Measurements from ENCODE around the gene COMMD1.
"Not testable (repeated sequence)": the region's sequence is repeated elsewhere in the genome, so short reads cannot be mapped to it uniquely, and the experiment has no call there.

COMMD1 gene

DNA sequence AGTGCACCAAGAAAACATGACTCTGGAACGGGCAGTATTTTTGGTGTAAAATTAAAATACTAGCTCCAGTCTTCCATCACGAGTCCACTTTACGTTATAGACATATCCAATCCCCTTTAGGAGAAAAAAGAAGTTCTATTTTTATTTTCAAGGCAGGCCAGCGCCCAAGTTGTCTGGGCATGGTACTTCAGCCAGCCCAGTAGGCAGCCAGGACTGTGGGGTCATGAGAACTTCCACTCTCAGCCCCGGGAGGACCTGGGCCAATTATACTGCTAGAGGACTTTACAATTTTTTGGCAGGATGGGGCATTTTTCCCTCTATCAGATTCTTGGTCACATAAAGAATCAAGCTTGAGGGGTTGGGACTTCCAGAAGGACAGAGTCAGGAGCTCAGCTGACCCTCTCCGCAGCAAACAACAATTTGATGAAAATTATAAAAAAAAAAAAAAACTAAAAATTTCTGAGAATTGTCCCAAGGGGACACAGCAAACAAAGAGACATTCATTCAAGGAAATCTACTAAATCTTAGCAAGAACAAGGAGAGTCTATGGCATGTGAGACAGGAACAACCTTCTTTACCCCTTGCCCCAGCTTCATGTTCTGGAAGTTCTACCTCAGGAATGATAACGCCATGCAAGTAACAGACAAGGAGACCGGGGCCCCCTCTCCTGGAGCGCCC lies 253.1 kb downstream of the COMMD1 start:
- Histone ChIP-seq H3K27me3 (ENCODE audit: control insufficient read depth, insufficient read depth, low read length) (no peaks in the 10 kb centered on the region), H3K9me3 (ENCODE audit: control insufficient read depth, low read length) (no peaks in the 10 kb centered on the region), H3K4me3 (ENCODE audit: low read length) (no peak overlapping the region), H3K9ac (ENCODE audit: low read length) (no peak overlapping the region), H3K36me3 (ENCODE audit: control insufficient read depth, insufficient read depth, low read length) (no peaks in the 10 kb centered on the region), H3K4me1 (ENCODE audit: control insufficient read depth, insufficient read depth, low read length) (no peaks in the 10 kb centered on the region)

DNA sequence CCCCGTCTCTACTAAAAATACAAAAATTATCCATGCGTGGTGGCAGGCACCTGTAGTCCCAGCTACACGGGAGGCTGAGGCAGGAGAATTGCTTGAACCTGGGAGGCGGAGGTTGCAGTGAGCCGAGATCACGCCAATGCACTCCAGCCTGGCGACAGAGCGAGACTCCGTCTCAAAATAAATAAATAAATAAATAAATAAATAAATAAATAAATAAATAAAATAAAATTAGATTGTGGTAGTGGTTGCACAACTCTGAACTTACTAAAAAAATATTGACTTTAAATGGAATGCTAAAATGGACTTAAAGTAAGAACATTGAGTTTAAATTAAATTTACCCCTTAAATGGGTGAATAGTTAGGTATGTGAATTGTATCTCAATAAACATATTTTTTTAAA lies 255.2 kb downstream of the COMMD1 start:
- H3K36me3 ChIP-seq (ENCODE audit: control insufficient read depth, insufficient read depth, low read length); H3K9me3 ChIP-seq (ENCODE audit: control insufficient read depth, low read length); H3K4me1 ChIP-seq (ENCODE audit: control insufficient read depth, insufficient read depth, low read length): not testable (repeated sequence)

DNA sequence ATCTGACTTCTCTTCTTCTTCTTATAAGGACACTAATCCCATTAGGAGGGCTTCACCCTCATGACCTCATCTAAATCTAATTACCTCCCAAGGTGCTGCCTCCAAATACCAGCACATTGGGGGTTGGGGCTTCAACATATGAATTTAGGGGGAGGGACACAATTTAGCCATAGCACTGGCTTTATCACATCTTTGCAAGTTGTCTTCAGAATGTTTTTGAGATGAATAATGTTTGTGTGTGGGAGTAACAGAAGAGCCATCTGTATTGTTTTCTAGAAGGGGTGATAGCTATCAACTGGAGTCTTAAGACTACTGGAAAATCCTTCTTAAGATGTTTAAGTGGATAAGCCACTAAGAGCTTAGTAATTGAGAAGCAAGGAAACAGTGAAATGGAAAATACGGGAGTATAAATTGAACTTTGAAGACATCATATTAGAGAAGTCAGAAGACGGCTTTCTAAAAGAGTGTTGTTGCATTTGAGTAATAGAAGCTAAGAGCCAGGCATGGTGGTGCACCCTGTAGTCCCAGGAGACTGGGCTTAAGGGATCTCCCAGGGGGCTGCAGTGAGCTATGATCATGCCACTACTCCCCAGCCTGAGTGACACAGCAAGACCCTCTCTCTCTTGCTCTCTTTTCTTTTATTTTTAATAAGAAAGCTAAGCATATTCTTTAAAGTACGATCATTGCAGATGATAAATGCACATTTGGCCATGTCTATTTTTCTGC lies 257.8 kb downstream of the COMMD1 start:
- H3K36me3 ChIP-seq (ENCODE audit: control insufficient read depth, insufficient read depth, low read length), result no peaks in the 10 kb centered on the region

More for the DNA sequence above, 255.2 kb downstream of the COMMD1 start:
- not testable (repeated sequence) for H3K27me3 ChIP-seq (ENCODE audit: control insufficient read depth, insufficient read depth, low read length); H3K9ac ChIP-seq (ENCODE audit: low read length); H3K4me3 ChIP-seq (ENCODE audit: low read length)

DNA sequence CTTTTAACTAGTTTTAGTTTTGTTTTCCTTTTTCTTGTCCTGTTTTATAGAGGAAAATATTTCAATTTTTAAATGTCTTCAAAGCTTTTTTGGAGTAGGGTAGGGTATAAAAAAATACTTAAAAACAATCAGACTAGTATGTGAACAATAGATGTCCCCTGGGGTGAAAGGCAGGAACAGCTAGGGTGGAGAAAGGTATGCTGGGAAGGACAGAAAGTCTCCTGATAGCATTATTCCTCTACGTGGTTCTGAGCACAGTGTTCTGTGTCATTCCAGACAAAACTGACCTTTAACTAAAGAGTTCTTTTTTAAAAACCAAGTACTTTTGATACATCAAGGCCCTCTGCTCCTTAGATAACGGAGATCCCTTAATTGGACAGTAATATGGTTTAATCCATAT lies 258.4 kb downstream of the COMMD1 start:
- H3K4me3 ChIP-seq (ENCODE audit: low read length), result no peak overlapping the region
- no peaks in the 10 kb centered on the region for H3K27me3 ChIP-seq (ENCODE audit: control insufficient read depth, insufficient read depth, low read length)
- no peaks in the 10 kb centered on the region for H3K36me3 ChIP-seq (ENCODE audit: control insufficient read depth, insufficient read depth, low read length)
- no peaks in the 10 kb centered on the region for H3K9me3 ChIP-seq (ENCODE audit: control insufficient read depth, low read length)
- no peaks in the 10 kb centered on the region for H3K4me1 ChIP-seq (ENCODE audit: control insufficient read depth, insufficient read depth, low read length)
- no peak overlapping the region for H3K9ac ChIP-seq (ENCODE audit: low read length)

More for the DNA sequence above, 257.8 kb downstream of the COMMD1 start:
- no peaks in the 10 kb centered on the region for H3K4me1 ChIP-seq (ENCODE audit: control insufficient read depth, insufficient read depth, low read length)
- H3K27me3 ChIP-seq (ENCODE audit: control insufficient read depth, insufficient read depth, low read length), result no peaks in the 10 kb centered on the region
- H3K9ac ChIP-seq (ENCODE audit: low read length), result no peak overlapping the region
- no peaks in the 10 kb centered on the region for H3K9me3 ChIP-seq (ENCODE audit: control insufficient read depth, low read length)
- H3K4me3 ChIP-seq (ENCODE audit: low read length), result no peak overlapping the region

DNA sequence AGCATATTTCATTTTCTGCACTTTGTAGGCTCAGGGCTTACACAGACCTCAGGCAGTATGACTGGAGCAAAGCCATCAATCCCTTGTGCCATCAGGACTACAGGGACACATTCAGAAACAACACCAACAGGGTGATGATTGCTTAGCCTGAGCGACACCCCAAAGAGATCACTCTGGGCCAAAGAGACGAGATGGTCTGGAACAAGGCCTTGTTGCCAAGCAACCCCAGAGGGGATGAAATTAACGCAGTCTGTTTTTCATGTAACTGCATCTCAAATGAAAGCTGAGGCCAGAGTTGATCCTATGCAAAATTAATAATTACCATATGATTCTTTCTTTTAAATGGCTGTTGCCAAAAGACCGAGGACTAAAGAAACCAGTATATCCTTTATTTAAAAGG lies 270.3 kb downstream of the COMMD1 start:
- H3K36me3 ChIP-seq (ENCODE audit: control insufficient read depth, insufficient read depth, low read length), result no peaks in the 10 kb centered on the region
- H3K9me3 ChIP-seq (ENCODE audit: control insufficient read depth, low read length), result no peaks in the 10 kb centered on the region
- H3K4me1 ChIP-seq (ENCODE audit: control insufficient read depth, insufficient read depth, low read length), result no peaks in the 10 kb centered on the region
- no peak overlapping the region for H3K4me3 ChIP-seq (ENCODE audit: low read length)
- no peak overlapping the region for H3K9ac ChIP-seq (ENCODE audit: low read length)
- no peaks in the 10 kb centered on the region for H3K27me3 ChIP-seq (ENCODE audit: control insufficient read depth, insufficient read depth, low read length)

DNA sequence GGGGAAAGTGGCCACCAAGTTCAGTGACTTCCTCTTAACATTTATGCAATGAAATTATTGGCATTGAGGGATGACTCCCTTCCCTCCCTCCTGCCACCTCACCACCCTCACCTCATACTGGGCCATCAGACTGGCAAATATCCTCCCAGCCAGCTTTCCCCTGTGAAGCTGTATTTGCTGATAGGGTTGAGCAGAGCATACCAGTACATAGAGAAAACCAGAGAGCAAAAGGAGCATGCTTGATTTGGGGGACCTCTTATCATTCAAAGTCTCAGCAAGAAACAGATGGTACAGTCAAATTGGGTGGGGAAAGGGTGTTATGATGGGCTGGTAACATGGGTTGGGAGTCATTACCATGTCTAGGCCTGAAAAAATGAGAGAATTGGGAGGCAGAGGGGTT lies 271.3 kb downstream of the COMMD1 start:
- Histone ChIP-seq H3K4me3 (ENCODE audit: low read length) (no peak overlapping the region), H3K9me3 (ENCODE audit: control insufficient read depth, low read length) (no peaks in the 10 kb centered on the region), H3K9ac (ENCODE audit: low read length) (no peak overlapping the region)

DNA sequence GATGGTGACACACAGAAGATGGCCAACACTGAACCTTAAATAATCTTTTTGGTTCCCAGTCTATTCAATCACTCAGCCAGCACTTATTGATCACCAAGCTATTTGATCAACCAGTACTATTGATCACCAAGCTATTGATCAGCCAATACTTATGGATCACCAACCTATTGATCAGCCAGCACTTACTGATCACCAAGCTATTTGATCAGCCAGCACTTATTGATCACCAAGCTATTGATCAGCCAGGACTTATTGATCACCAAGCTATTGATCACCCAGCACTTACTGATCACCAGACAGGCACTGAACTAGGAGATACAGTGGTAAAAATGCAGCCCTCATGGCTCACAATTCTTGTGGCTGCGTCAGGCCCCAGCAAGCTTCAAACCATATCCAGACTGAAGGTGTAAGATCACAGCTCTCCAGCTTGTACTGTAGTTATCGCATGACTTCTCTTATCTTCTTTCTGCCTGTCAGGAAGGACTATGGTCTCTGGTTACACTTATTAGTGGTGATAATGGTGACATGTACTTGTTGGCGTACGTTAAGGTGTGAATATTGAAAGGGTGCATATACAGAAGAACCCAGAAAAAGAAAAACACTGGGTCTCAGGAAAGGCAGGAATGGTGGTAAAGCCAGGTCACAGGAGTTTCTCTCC lies 272.0 kb downstream of the COMMD1 start:
- Histone ChIP-seq H3K9ac (ENCODE audit: low read length) (no peak overlapping the region), H3K27me3 (ENCODE audit: control insufficient read depth, insufficient read depth, low read length) (no peaks in the 10 kb centered on the region), H3K36me3 (ENCODE audit: control insufficient read depth, insufficient read depth, low read length) (no peaks in the 10 kb centered on the region), H3K9me3 (ENCODE audit: control insufficient read depth, low read length) (no peaks in the 10 kb centered on the region), H3K4me1 (ENCODE audit: control insufficient read depth, insufficient read depth, low read length) (no peaks in the 10 kb centered on the region), H3K4me3 (ENCODE audit: low read length) (no peak overlapping the region)

More for the DNA sequence above, 271.3 kb downstream of the COMMD1 start:
- no peaks in the 10 kb centered on the region for H3K27me3 ChIP-seq (ENCODE audit: control insufficient read depth, insufficient read depth, low read length)
- no peaks in the 10 kb centered on the region for H3K4me1 ChIP-seq (ENCODE audit: control insufficient read depth, insufficient read depth, low read length)
- no peaks in the 10 kb centered on the region for H3K36me3 ChIP-seq (ENCODE audit: control insufficient read depth, insufficient read depth, low read length)

DNA sequence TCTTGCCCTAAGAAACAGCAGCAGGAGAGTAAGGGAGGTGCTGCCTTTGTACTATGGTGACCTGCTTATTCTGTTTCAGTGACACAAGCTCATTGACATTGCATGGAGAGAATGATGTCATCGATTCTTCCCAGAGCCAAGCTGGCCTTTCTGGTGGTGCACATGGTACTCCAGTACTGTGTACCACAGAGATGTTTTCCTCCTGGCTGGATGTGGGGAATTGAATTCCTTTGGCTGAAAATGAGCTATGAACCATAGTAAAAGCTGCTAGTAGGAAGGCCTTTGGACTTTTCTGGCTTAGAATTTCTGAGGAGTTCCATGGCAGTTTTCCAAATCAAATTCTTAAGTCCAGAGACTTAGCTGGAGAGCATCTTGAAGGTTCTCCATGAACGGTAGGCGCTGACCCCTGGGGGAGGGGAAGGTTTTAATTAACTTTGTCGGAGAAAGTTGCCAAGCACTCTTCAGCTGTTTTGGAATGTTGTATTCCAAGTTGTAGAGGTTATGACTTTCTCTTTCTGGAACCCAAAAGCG lies 273.3 kb downstream of the COMMD1 start:
- H3K27me3 ChIP-seq (ENCODE audit: control insufficient read depth, insufficient read depth, low read length), result no peaks in the 10 kb centered on the region
- H3K4me3 ChIP-seq (ENCODE audit: low read length), result no peak overlapping the region
- H3K36me3 ChIP-seq (ENCODE audit: control insufficient read depth, insufficient read depth, low read length), result no peaks in the 10 kb centered on the region
- H3K4me1 ChIP-seq (ENCODE audit: control insufficient read depth, insufficient read depth, low read length), result no peaks in the 10 kb centered on the region
- H3K9me3 ChIP-seq (ENCODE audit: control insufficient read depth, low read length), result no peaks in the 10 kb centered on the region
- H3K9ac ChIP-seq (ENCODE audit: low read length), result no peak overlapping the region

DNA sequence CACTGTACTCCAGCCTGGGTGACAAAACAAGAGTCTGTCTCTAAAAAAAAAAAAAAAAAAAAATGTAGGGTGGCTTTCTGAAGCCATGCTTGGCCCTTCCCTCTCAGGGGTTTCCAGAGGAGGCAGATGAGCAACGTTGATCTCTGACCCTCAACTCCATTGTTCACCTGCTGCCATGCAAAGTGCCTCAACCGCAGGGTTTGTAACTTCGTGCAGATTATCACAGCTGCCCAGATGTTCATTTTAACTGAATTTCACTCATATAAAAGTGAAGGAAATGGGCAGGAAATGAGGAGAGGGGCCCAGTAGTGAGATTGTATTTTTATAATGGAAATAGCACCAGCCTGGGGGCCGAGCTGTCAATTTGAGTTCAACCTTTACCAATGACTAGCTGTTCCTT lies 275.5 kb downstream of the COMMD1 start:
- Histone ChIP-seq H3K4me1 (ENCODE audit: control insufficient read depth, insufficient read depth, low read length) (no peaks in the 10 kb centered on the region), H3K4me3 (ENCODE audit: low read length) (no peak overlapping the region), H3K36me3 (ENCODE audit: control insufficient read depth, insufficient read depth, low read length) (no peaks in the 10 kb centered on the region), H3K27me3 (ENCODE audit: control insufficient read depth, insufficient read depth, low read length) (no peaks in the 10 kb centered on the region), H3K9me3 (ENCODE audit: control insufficient read depth, low read length) (no peaks in the 10 kb centered on the region), H3K9ac (ENCODE audit: low read length) (no peak overlapping the region)

DNA sequence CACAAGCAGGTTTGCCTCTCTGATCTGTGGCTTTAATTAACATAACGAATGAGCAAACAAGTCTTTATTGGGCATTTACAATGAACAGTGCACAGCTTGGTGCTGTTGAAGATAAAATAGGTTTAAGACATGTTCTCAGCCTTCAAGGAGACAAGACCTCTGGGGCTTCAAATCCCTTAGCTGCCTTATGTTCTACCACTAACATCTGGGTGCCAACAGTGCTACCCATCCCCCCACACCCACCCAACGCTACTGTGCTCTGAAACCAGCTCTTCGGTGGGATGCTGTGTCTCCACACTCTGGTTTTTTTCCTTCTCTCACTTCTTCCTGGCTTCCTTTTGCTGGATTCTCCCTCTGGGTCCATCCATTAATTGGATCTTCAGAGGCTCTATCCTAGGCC lies 276.4 kb downstream of the COMMD1 start:
- no peak overlapping the region for H3K4me3 ChIP-seq (ENCODE audit: low read length)
- H3K36me3 ChIP-seq (ENCODE audit: control insufficient read depth, insufficient read depth, low read length), result no peaks in the 10 kb centered on the region
- no peaks in the 10 kb centered on the region for H3K27me3 ChIP-seq (ENCODE audit: control insufficient read depth, insufficient read depth, low read length)
- H3K9me3 ChIP-seq (ENCODE audit: control insufficient read depth, low read length), result no peaks in the 10 kb centered on the region
- H3K4me1 ChIP-seq (ENCODE audit: control insufficient read depth, insufficient read depth, low read length), result no peaks in the 10 kb centered on the region
- no peak overlapping the region for H3K9ac ChIP-seq (ENCODE audit: low read length)

DNA sequence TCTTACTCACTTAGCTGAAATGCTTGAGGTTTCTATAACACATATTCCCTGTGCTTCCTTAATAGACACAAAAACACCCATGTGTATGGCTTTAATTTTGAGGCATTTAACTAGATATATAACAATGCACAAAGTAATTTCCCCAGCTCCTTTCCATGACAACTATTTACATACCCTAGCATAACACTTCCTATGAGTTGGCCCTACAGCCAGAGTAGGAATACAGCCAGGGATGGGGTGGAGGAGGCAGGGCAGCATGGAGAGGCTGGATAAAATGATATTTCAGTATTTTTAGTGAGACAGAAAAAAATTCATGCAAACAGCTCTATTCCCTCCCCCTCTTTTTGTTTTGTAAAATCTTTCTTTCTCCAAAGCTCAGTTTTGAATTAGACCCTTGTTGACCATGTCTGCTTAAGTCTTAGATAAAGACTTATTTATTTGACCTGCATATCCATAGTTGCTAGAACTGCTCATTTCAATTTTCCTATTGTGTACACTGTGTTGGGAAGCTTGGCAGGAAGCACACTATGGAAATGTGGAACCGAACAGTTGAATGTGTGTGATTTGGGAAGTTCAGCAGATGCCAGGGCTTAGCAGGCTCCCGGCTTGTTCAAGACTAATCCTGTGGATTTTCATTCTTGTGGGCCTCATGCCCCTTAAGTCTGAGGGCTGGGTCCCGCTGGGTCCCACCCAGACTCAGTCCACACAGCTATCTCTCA lies 279.2 kb downstream of the COMMD1 start:
- Histone ChIP-seq H3K9me3 (ENCODE audit: control insufficient read depth, low read length) (no peaks in the 10 kb centered on the region), H3K27me3 (ENCODE audit: control insufficient read depth, insufficient read depth, low read length) (no peaks in the 10 kb centered on the region), H3K9ac (ENCODE audit: low read length) (no peak overlapping the region), H3K4me1 (ENCODE audit: control insufficient read depth, insufficient read depth, low read length) (no peaks in the 10 kb centered on the region), H3K4me3 (ENCODE audit: low read length) (no peak overlapping the region), H3K36me3 (ENCODE audit: control insufficient read depth, insufficient read depth, low read length) (no peaks in the 10 kb centered on the region)

All from mucosa of stomach (tissue), 1 donor.